H1 (cell line): ENCODE measurements around the gene KCNQ1.

Experiments
- EZH2 ChIP-seq: fragments of 200-600 bp; sonication (generic); IDR thresholded peaks from 2 replicates; pipeline ENCODE4 v1.7.1; 2012; ENCODE audit warnings: low read depth, mild to moderate bottlenecking, moderate library complexity, low read length, inconsistent platforms; ENCODE audit not compliant: severe bottlenecking
- MAX ChIP-seq: IDR thresholded peaks from 2 replicates; pipeline ENCODE4 v1.6.1; 2012; ENCODE audit warnings: inconsistent platforms
- SP1 ChIP-seq: IDR thresholded peaks from 2 replicates; pipeline ENCODE4 v1.6.1; 2011; ENCODE audit warnings: low read depth, low read length

- TF ChIP-seq EZH2 = no peak
- TF ChIP-seq MAX = peak; percentile 46
- TF ChIP-seq SP1 = no peak
Observed at GRCh38 chr11:2700415-2701211, 255.8 kb downstream of the KCNQ1 start.
